Measurements from ENCODE around the gene AFG3L2. TPM values are rescaled to one million over a fixed set of nuclear protein-coding genes. Genes with fewer than 3 reads are reported as not detected.
"Not testable (repeated sequence)": the region's sequence is repeated elsewhere in the genome, so short reads cannot be mapped to it uniquely, and the experiment has no call there.

Gene AFG3L2
- total RNA-seq, 6 experiments from 2014 or later, result 35.2 to 44.4 (median 39.0) TPM

DNA sequence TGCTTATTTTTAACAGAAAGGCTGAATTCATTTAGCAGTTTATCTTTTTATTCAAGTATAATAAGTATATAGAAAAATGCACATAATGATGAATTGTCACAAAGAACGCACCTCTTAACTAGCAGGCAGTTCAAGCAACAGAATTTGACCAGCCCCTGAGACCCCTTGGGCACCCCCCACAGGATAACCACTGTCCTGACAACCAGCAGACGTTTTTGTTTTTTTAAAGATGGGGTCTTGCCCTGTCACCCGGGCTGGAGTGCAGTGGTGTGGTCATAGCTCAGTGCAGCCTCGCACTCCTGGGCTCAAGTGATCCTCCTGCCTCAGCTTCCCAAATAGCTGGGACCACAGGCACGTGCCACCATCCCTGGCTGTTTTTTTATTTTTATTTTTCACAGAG is 44.7 kb upstream of the AFG3L2 start:
- no peak for DNase-seq
- no peaks in the 10 kb centered on the region for H3K9me3 Mint-ChIP-seq
- H3K27me3 Mint-ChIP-seq (ENCODE audit: insufficient read depth), result 0 out of 2 replicates have a peak, but pooled peaks cover 2% of the 10 kb centered on the region
- no peak overlapping the region for H3K4me3 Mint-ChIP-seq
- peaks cover 13% of the 10 kb centered on the region for H3K4me1 Mint-ChIP-seq (ENCODE audit: low read depth)
- no peak overlapping the region for H3K27ac Mint-ChIP-seq
- TF ChIP-seq, protein P1, sequence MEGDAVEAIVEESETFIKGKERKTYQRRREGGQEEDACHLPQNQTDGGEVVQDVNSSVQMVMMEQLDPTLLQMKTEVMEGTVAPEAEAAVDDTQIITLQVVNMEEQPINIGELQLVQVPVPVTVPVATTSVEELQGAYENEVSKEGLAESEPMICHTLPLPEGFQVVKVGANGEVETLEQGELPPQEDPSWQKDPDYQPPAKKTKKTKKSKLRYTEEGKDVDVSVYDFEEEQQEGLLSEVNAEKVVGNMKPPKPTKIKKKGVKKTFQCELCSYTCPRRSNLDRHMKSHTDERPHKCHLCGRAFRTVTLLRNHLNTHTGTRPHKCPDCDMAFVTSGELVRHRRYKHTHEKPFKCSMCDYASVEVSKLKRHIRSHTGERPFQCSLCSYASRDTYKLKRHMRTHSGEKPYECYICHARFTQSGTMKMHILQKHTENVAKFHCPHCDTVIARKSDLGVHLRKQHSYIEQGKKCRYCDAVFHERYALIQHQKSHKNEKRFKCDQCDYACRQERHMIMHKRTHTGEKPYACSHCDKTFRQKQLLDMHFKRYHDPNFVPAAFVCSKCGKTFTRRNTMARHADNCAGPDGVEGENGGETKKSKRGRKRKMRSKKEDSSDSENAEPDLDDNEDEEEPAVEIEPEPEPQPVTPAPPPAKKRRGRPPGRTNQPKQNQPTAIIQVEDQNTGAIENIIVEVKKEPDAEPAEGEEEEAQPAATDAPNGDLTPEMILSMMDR (IDR thresholded peaks at IDR 0.05), result no peak
- no peaks in the 10 kb centered on the region for H3K36me3 Mint-ChIP-seq (ENCODE audit: low read depth)

DNA sequence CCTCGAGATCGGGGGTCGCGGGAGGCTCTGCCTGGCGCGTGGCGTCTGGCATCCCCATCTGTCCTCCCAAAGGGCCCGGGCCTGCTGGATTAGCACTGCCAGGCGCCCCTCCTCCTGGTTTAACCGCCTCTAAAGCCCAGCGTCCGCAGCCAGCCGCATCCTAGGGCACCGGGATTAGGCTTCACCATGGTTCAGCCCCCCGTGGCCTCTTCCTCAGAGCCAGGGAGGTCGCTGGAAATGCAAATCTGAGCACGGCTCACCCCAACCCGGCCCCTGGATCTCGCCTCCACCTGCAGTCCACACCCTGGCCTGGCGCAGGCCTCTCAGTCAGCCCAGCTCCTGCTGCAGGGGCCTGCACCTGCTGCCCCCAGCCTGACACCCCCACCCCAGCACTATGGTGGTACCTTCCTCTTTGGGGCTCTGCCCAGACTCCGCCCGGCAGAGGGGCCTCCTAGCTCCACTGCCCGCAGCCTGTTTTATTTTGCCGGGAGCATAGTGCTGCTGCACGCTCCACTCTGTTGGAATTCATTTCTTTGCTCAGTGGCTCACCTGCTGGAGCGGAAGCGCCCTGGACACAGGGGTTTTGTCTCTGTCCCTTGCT is 43.9 kb upstream of the AFG3L2 start:
- H3K27ac Mint-ChIP-seq, result peak overlapping the region; percentile 63
- H3K4me1 Mint-ChIP-seq (ENCODE audit: low read depth), result peaks cover 16% of the 10 kb centered on the region
- no peaks in the 10 kb centered on the region for H3K36me3 Mint-ChIP-seq (ENCODE audit: low read depth)
- peak overlapping the region; percentile 75 for H3K4me3 Mint-ChIP-seq
- no peaks in the 10 kb centered on the region for H3K9me3 Mint-ChIP-seq
- TF ChIP-seq, protein P1 (IDR thresholded peaks at IDR 0.05), result no peak
- DNase-seq, result no peak
- H3K27me3 Mint-ChIP-seq (ENCODE audit: insufficient read depth), result 0 out of 2 replicates have a peak, but pooled peaks cover 2% of the 10 kb centered on the region

DNA sequence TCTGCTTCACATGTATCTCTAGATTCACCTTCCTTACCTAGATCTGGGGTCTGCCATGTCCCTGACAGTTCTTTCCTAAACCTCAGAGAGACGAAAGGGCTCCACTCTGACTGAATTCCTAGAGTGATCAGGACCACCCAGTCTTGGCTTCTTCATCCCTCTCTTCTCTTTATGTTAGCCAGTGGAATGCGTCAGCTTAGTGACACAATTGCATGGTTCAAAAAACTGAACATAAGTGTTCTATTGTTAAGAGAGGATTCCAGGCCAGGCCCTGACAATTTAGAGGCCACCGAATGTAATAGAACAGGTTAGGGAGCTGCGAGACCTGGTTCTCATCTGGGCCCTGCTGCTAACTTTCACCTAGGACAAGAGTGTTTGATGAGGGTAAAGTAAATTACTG is 40.7 kb upstream of the AFG3L2 start:
- Mint-ChIP-seq H3K4me1 (ENCODE audit: low read depth) (peaks cover 33% of the 10 kb centered on the region), H3K27ac (no peak overlapping the region; the same call in 1 of the 2 replicates), H3K4me3 (no peak overlapping the region), H3K36me3 (ENCODE audit: low read depth) (no peaks in the 10 kb centered on the region), H3K9me3 (no peaks in the 10 kb centered on the region), H3K27me3 (ENCODE audit: insufficient read depth) (0 out of 2 replicates have a peak, but pooled peaks cover 2% of the 10 kb centered on the region)
- TF ChIP-seq, protein P1 (IDR thresholded peaks at IDR 0.05), result no peak
- no peak for DNase-seq

DNA sequence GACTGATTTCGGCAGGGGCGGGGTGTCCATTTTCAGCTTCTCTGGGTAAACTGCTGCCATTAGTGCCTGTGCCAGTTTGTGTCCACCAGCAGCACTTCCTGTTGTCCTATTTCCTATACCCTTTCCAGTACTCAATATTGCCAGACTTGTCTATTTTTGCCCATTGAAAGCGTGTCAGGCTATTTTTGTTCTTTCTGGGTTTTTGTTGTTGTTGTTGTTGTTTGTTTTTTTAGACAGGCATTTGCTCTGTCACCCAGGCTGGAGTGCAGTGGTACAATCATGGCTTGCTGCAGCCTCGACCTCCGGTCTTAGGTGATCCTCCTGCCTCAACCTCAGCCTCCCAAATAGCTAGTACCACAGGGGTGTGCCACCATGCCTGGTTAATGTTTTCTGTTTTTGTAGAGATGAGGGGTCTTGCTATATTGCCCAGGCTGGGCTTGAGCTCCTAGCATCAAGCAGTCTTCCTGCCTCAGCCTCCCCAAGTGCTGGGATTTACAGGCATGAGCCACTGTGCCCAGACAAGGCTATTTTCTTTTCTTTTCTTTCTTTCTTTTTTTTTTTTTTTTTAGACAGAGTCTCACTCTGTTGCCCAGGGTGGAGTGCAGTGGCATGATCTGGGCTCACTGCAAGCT is 39.2 kb upstream of the AFG3L2 start:
- no peaks in the 10 kb centered on the region for H3K36me3 Mint-ChIP-seq (ENCODE audit: low read depth)
- H3K27ac Mint-ChIP-seq, result peak overlapping the region; percentile 87
- H3K4me1 Mint-ChIP-seq (ENCODE audit: low read depth), result peaks cover 30% of the 10 kb centered on the region
- H3K9me3 Mint-ChIP-seq, result no peaks in the 10 kb centered on the region
- TF ChIP-seq, protein P1 (IDR thresholded peaks at IDR 0.05), result no peak
- H3K4me3 Mint-ChIP-seq, result no peak overlapping the region
- DNase-seq, result no peak
- H3K27me3 Mint-ChIP-seq (ENCODE audit: insufficient read depth), result 0 out of 2 replicates have a peak, but pooled peaks cover 2% of the 10 kb centered on the region

DNA sequence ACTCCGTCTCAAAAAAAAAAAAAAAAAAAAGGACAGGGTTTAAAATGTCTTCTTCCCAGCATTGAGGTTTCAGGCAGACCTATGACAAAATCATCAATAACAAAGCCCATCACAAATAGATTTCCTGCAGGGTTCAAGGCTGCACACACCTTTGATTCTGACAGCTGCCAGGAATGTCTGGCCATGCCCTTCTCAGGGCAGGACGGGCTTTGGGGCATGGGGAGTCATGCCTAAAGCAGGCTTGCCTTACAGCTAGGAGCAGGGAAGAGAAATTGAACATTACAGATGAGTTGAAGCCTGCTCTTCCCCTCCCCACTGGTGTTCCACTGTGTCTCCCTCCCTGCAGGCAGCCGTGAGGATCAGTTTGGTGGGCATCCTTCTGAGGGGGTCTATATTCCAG is 34.4 kb upstream of the AFG3L2 start:
- peaks cover 54% of the 10 kb centered on the region for H3K4me1 Mint-ChIP-seq (ENCODE audit: low read depth)
- no peak overlapping the region for H3K27ac Mint-ChIP-seq
- H3K27me3 Mint-ChIP-seq (ENCODE audit: insufficient read depth), result no peaks in the 10 kb centered on the region; the same call in 1 of the 2 replicates
- DNase-seq, result no peak
- H3K4me3 Mint-ChIP-seq, result no peak overlapping the region
- no peaks in the 10 kb centered on the region for H3K9me3 Mint-ChIP-seq
- TF ChIP-seq, protein P1 (IDR thresholded peaks at IDR 0.05), result no peak
- peaks cover 12% of the 10 kb centered on the region for H3K36me3 Mint-ChIP-seq (ENCODE audit: low read depth)

DNA sequence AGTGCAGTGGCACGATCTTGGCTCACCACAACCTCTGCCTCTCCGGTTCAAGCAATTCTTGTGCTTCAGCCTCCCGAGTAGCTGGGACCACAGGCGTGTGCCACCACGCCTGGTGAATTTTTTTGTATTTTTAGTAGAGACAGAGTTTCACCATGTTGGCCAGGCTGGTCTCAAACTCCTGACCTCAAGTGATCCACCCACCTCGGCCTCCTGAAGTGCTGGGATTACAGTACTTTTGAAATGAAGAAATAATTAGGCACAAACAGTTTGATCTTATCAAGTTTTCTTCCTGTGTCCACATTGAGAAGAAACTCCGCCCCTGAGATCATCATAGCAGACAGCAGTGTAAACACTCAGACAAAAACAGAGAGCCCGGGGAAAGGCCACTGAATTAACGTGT is 33.7 kb upstream of the AFG3L2 start:
- H3K36me3 Mint-ChIP-seq (ENCODE audit: low read depth), result peaks cover 12% of the 10 kb centered on the region
- not testable (repeated sequence) for DNase-seq; H3K4me3 Mint-ChIP-seq; H3K27me3 Mint-ChIP-seq (ENCODE audit: insufficient read depth); H3K9me3 Mint-ChIP-seq
- peaks cover 55% of the 10 kb centered on the region for H3K4me1 Mint-ChIP-seq (ENCODE audit: low read depth)
- peak overlapping the region; percentile 54 for H3K27ac Mint-ChIP-seq
